ENCODE data around the gene CACNA1C. TPM values are rescaled to one million over a fixed set of nuclear protein-coding genes. Genes with fewer than 3 reads are reported as not detected.

The CACNA1C gene
- total RNA-seq, 4 donors from 2014 or later = 1.5 to 13.5 (median 2.1) TPM

GRCh38 chr12:2110127-2110526 lies 57.3 kb downstream of the CACNA1C start:
- Histone ChIP-seq H3K36me3 (no peaks in the 10 kb centered on the region), H3K27me3 (no peaks in the 10 kb centered on the region), H3K4me3 (no peak overlapping the region), H3K9me3 (no peaks in the 10 kb centered on the region), H3K27ac (peak overlapping the region in 1 of 4 donors; percentile 9), H3K4me1 (peaks cover 0 to 23% (median 3%) of the 10 kb centered on the region in 3 donors)
- no peak for DNase-seq
- TF ChIP-seq POLR2A (IDR thresholded peaks at IDR 0.05) = no peak
- TF ChIP-seq, protein P1, sequence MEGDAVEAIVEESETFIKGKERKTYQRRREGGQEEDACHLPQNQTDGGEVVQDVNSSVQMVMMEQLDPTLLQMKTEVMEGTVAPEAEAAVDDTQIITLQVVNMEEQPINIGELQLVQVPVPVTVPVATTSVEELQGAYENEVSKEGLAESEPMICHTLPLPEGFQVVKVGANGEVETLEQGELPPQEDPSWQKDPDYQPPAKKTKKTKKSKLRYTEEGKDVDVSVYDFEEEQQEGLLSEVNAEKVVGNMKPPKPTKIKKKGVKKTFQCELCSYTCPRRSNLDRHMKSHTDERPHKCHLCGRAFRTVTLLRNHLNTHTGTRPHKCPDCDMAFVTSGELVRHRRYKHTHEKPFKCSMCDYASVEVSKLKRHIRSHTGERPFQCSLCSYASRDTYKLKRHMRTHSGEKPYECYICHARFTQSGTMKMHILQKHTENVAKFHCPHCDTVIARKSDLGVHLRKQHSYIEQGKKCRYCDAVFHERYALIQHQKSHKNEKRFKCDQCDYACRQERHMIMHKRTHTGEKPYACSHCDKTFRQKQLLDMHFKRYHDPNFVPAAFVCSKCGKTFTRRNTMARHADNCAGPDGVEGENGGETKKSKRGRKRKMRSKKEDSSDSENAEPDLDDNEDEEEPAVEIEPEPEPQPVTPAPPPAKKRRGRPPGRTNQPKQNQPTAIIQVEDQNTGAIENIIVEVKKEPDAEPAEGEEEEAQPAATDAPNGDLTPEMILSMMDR (IDR thresholded peaks at IDR 0.05) = no peak
- intact Hi-C loops (cut with DNase I) = no loop called here
- 48 to 77% methylated on average over 2 to 3 of the region's 5 CpGs for WGBS, 2 donors

DNA sequence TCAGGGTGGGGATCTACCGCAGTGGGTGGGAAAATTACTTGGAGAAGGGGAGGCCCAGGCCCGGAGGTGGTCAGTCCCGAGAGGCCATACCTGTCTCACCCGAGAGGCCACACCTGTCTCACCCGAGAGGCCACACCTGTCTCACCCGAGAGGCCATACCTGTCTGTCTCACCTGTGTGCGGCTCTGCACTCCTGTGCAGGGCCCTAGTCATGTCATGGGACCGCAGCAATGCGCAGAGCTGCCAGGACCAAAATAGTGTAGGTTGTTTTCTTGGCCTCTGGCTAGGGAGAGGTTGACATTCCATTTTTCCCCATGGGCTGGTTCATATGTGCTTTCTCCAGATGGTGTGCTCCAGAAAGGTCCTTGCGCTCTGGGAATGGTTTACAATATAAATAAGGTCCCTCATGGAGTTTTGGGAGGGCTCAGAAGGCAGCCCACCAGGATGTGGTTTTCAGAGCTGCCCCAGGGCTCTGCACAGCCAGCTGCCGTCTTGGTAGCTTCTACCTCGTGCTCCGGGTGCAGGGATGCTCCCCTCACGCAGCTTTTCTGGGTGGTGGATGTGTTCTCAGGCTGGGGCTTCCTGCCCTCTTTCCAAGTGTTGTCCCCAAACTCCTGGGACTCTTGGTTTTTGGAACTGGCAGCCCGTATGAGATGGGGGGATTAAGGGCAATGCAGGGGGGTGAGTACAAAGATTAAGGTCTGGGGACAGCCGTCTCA lies 58.2 kb downstream of the CACNA1C start:
- H3K4me1 ChIP-seq = peaks cover 0 to 23% (median 3%) of the 10 kb centered on the region in 3 donors
- no peak overlapping the region for H3K4me3 ChIP-seq
- 73 to 79% methylated on average over 9 of the region's 16 CpGs for WGBS, 2 donors
- DNase-seq = no peak
- no peaks in the 10 kb centered on the region for H3K9me3 ChIP-seq
- intact Hi-C loops (cut with DNase I) = no loop called here
- H3K27me3 ChIP-seq = no peaks in the 10 kb centered on the region
- peak overlapping the region in 2 of 4 donors; percentile 21 to 25 for H3K27ac ChIP-seq
- no peak for TF ChIP-seq POLR2A (IDR thresholded peaks at IDR 0.05)
- TF ChIP-seq, protein P1 (IDR thresholded peaks at IDR 0.05) = no peak
- H3K36me3 ChIP-seq = no peaks in the 10 kb centered on the region

DNA sequence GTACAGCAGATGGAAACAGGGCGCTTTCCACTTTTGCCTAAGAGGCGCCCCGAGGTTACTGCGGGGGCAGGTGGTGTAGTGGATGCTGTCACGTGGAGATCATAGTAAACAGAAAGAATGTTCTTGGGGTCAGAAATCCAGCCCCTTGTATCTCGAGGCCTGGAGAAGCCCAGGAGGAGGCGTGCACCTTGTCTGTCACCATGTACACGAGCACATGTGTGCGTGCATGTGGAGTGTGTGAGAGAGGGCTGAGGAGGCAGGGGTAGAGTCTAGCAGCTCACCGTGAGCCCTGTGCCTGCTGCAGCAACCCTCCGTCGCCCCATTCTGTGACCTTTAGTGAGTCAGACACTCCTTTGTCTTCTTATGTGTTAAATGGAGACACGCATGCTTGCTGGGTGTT lies 59.0 kb downstream of the CACNA1C start:
- no peak for TF ChIP-seq POLR2A (IDR thresholded peaks at IDR 0.05)
- TF ChIP-seq, protein P1 (IDR thresholded peaks at IDR 0.05) = no peak
- Histone ChIP-seq H3K9me3 (no peaks in the 10 kb centered on the region), H3K27ac (peak overlapping the region in 2 of 4 donors; percentile 21 to 25), H3K4me3 (no peak overlapping the region), H3K36me3 (no peaks in the 10 kb centered on the region), H3K4me1 (peaks cover 0 to 23% (median 3%) of the 10 kb centered on the region in 3 donors), H3K27me3 (no peaks in the 10 kb centered on the region)
- intact Hi-C loops (cut with DNase I) = no loop called here
- 70 to 74% methylated on average over 9 to 11 of the region's 13 CpGs for WGBS, 2 donors
- no peak for DNase-seq

DNA sequence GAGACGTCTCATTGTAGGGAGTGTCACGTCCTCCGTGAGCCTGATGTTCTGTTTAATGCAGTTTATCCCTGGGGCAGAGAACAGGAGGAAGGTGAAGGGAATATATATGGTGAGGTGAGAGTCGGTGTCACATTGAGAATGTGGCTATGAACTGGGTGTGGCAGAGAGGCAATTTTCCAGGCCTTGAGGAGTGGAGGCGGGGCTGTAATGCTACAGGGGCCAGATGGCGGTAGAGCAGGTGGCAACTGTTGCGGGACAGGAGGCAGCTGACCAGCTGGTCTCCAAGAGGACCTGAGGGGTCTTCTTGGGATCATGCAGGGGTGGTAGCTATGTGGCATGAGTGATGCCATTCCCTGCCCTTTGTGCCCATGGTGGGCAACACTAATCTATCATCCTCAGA lies 59.6 kb downstream of the CACNA1C start:
- TF ChIP-seq, protein P1 (IDR thresholded peaks at IDR 0.05) = no peak
- no peak for TF ChIP-seq POLR2A (IDR thresholded peaks at IDR 0.05)
- Histone ChIP-seq H3K9me3 (no peaks in the 10 kb centered on the region), H3K4me3 (no peak overlapping the region), H3K4me1 (peaks cover 0 to 23% (median 3%) of the 10 kb centered on the region in 3 donors), H3K27ac (peak overlapping the region in 1 of 4 donors; percentile 25), H3K36me3 (no peaks in the 10 kb centered on the region), H3K27me3 (no peaks in the 10 kb centered on the region)
- no peak for DNase-seq
- WGBS, 2 donors = 88 to 91% methylated on average over 7 of the region's 7 CpGs
- intact Hi-C loops (cut with DNase I) = no loop called here

GRCh38 chr12:2113119-2113912 lies 60.5 kb downstream of the CACNA1C start:
- WGBS, 2 donors = 69 to 85% methylated on average over 2 to 13 of the region's 14 CpGs
- H3K9me3 ChIP-seq = no peaks in the 10 kb centered on the region
- TF ChIP-seq POLR2A (IDR thresholded peaks at IDR 0.05) = no peak
- TF ChIP-seq, protein P1 (IDR thresholded peaks at IDR 0.05) = no peak
- DNase-seq = no peak
- peaks cover 0 to 27% (median 3%) of the 10 kb centered on the region in 3 donors for H3K4me1 ChIP-seq
- no peak overlapping the region for H3K4me3 ChIP-seq
- intact Hi-C loops (cut with DNase I) = no loop called here
- H3K27me3 ChIP-seq = no peaks in the 10 kb centered on the region
- H3K27ac ChIP-seq = peak overlapping the region in 2 of 4 donors; percentile 18 to 25
- H3K36me3 ChIP-seq = no peaks in the 10 kb centered on the region

All from esophagus squamous epithelium (tissue), 5 donors.